GM19455 (cell line): ENCODE results near the gene RAP2C.
"Not testable (repeated sequence)": the region's sequence is repeated elsewhere in the genome, so short reads cannot be mapped to it uniquely, and the experiment has no call there.

Source experiments
- ATAC-seq: cut with Tn5 transposase; IDR thresholded peaks from one replicate; pipeline ENCODE4 v1.9.1; 2021; ENCODE audit not compliant: unreplicated experiment

The RAP2C gene

GRCh38 chrX:132200976-132201375, 18.3 kb downstream of the RAP2C start:
- ATAC-seq, result no peak

DNA sequence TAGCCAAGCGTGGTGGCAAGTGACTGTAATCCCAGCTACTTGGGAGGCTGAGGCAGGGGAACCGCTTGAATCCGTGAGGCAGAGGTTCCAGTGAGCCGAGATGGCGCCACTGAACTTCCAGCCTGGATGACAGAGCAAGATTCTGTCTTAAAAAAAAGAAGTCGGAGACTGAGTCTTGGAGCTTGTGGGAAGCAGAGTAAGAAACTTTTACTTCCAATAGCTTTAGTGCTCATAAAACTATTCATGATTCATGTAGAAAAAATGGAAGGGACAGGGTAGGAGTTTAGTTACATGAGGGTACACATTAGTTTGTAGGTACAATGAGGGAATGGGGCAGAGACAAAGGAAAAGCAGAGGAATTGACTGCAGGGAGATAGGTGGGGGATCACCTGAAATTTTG, 19.3 kb downstream of the RAP2C start:
- ATAC-seq, result no peak

DNA sequence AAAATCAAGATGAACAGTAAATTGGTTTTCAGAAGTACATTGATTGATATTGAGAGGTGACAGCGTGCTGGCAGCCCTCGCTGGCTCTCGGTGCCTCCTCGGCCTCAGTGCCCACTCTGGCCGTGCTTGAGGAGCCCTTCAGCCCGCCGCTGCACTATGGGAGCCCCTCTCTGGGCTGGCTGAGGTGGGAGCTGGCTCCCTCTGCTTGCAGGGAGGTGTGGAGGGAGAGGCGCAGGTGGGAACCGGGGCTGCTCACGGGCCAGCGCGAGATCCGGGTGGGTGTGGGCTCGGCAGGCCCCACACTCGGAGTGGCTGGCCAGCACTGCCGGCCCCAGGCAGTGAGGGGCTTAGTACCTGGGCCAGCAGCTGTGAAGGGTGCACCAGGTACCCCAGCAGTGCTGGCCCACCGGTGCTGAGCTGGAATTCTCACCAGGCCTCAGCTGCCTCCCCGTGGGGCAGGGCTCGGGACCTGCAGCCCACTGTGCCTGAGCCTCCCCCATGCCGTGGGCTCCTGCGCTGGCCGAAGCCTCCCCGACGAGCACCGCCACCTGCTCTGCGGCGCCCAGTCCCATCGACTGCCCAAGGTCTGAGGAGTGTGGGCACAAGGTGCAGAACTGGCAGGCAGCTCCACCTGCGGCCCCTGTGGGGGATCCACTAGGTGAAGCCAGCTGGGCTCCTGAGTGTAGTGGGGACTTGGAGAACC, 25.2 kb downstream of the RAP2C start:
- ATAC-seq, result no peak

- no peak for ATAC-seq
Observed at GRCh38 chrX:132191938-132192337, 27.3 kb downstream of the RAP2C start.

DNA sequence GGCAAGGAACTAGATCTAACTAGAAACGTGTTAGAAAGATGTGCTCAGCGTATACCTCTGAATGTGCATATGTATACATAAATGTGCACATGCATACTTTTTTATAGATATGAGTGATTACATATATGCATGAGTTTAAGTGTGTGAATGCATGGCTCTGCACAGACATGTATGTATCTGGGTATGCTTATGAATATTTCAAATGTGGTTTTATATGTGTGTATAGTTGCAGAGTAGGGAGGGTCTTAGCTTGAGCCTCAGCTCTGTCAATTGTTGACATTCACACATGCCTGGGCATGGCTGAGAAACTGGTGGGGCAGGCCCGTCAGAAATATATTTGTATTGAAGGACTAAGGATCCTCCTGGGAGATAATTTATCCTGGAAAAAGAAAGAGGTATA, 31.1 kb downstream of the RAP2C start:
- no peak for ATAC-seq

GRCh38 chrX:132187451-132187850, 31.8 kb downstream of the RAP2C start:
- ATAC-seq, result no peak

- ATAC-seq, result no peak
Observed at GRCh38 chrX:132184871-132185270, 34.4 kb downstream of the RAP2C start.

GRCh38 chrX:132181364-132181763, 37.9 kb downstream of the RAP2C start:
- ATAC-seq, result no peak

DNA sequence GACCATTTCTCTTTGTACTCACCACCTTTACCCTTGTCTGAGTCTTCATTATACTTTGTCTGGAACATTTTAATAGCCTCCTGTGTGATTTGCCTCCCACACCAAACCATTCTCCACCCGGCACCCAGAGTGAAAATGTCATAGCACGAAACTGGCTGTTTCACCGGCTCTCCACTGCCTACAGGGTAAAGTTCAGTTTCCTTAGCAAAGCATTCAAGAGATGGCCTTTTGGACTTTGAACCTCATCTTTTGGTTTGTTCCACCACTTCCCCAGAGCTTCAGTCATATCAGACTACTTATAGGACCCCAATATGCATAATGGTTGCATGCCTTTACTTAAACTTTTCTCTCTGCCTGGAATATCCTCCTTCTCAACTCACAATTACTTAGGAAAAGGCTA, 38.3 kb downstream of the RAP2C start:
- no peak for ATAC-seq

DNA sequence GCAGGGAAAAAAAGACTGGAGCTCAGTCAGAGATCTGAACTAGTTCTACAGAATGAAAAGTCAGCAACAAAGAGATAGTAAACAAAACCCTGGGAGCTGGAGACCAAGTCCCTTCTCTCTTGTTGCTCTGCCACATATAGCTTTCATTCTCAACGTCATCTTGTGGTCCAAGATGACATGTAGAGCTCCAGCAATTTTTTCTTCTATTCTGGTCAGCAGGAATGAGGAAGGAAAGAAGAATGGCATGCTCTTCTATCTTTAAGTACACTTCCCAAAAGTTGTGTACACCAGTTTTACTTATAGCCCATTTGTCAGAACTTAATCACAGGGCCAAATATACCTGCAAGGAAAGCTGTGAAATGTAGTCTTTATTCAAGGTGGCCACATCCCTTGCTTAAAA, 45.6 kb downstream of the RAP2C start:
- no peak for ATAC-seq

DNA sequence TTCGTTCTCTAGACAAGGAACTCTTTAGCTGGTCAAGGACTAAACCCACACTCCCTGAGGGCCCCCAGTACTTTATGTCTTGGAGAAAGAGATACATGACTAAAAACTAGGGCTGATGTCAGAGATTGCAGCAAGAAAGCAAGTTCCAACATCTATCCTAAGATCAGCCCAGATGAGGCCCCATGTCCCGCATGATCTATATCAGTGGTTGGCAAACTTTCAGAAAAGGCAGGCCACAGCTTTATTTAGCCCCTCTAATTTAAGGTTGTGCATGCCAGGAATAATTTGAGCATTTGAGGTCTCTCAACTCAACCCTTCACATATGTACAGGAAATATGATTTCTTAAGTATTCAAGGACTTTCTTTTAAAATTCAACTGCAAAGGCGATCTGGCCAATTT, 47.4 kb downstream of the RAP2C start:
- ATAC-seq, result no peak

DNA sequence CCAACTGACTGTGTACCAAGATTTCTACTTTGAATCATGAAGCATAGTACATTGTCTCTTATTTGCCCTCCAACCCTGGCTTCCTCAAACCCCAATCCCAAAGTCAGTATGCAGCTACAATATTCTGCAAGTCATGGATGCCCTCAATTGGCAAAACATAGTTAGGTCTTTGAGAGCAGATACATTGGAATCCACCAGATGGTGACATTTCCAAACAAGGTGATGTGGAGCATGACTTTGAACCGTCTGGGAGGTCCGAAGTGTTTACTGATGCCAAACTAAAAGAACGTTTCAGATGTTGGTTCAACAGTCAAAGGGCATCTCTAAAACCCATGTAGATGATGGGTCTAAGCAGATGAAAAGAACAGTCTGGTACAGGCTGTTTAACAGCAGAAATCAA, 47.8 kb downstream of the RAP2C start:
- no peak for ATAC-seq

DNA sequence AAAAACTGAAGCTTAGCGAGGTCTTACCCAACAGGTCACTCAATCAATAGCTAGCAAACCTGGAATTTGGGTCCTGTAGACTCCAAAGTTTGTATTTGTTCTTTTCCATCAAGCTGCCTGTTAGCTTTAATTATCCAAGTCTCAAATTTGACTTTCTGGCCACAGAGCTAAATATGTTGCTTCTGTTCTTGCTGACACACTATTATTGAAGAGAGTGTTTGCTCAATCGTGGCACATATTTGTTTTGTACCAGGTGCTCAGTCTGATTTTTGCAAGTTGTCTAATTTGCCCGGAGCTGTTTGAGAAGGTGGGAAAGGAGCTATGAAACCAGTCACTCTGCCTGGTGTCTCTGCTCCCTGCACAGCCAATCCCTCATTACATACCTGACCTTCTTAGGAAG, 49.7 kb downstream of the RAP2C start:
- no peak for ATAC-seq

DNA sequence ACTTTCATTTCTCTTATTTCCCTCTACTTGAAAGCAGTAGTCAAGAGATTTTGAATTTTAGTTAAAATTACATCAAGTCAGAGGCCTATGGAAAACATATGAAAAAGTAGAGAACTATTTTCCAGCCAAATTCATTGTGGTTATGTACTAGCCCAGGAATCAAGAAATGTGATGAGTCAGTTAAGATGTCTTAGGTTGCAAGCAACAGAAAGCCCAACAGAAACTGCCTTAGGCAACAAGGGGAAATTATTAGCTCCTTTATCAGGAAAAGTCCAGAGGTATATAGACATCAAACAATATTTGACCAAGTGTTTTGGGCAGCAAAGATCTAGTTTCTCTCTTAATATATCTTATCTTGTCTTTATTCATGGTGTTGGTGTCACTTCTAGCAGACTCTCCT, 53.6 kb downstream of the RAP2C start:
- ATAC-seq, result no peak

GRCh38 chrX:132165005-132165404, 54.2 kb downstream of the RAP2C start:
- no peak for ATAC-seq

DNA sequence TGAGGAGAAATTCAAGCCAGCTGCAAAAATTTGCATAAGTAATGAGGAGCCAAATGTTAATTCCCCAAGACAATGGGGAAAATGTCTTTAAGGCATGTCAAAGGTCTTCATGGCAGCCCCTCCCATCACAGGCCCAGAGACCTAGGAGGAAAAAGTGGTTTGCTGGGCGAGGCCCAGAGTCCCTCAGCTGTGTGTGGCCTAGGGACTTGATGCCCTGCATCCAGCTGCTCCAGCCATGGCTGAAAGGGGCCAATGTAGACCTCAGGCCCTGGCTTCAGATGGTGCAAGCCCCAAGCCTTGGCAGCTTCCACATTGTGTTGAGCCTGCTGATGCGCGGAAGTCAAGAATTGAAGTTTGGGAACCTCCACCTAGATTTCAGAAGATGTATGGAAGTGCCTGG, 56.2 kb downstream of the RAP2C start:
- not testable (repeated sequence) for ATAC-seq

DNA sequence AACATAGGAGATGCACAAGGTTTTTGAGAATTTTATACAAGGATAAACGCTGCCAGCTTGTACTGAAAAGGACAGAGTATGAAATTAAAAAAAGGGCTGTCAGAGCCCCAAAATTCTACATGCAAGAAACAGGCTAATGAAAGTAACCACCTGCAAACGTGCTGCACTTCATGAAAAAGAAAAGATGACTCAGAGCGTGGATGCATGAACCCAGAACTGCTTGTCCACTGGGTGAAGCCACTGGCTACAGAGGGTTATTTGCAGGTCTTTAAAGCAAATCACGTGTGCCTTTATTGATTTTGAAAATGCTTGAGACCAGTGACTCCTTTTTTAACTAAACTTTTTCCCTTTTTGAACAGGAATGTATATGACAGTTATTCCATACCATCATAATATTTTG, 66.1 kb downstream of the RAP2C start:
- ATAC-seq, result no peak
